ENCODE results near the gene EDARADD. TPM values are rescaled to one million over a fixed set of nuclear protein-coding genes. Genes with fewer than 3 reads are reported as not detected.
A peak's percentile ranks its signal among the peaks of the same experiment; 100 is the strongest.

EDARADD gene
- polyA plus RNA-seq, 1 donor (not counting 4 experiments of a cell fraction or from before 2014, with no cell fraction given): 12.3 TPM

DNA sequence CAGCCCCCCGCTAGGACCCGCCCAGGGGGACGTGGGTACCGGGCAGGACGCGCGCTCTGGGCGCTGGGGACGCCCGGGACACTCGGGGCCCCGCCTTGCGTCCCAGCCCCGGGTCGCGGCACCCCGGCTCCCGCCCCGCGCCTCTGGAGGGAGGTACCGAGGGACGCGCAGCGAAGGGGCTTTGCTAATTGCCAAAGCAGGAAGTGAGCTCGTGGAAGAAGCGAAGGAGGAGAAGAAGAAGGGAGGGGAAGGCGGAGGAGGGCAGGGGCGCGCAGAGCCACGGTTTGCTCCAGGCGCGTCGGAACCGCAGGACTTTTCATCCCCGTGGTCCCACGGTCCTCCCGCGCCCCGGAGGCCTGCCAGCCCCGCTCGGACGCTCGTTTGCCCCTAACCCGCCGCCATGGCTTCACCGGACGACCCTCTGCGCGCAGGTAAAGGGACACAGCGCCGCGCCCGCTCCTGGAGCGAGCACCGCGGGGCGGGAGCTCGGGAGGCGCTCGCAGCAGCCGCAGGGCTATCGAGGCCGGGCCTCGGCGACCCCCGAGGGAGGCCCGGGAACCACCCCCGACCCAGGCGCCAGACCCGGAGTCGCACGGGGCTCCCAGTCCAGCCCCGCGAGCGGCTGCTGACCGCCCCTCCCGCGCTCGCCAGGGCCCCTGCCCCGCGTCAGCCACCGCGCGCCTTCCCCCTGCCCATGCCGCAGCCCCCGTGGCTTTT is 1.3 kb downstream of the EDARADD start:
- Histone ChIP-seq H3K9me3 (ENCODE audit: control insufficient read depth, low read depth, low read length) (no peaks in the 10 kb centered on the region), H3K27me3 (ENCODE audit: control insufficient read depth, extremely low read depth, insufficient read depth, low read length) (no peaks in the 10 kb centered on the region), H3K79me2 (ENCODE audit: control insufficient read depth, insufficient read depth, low read length) (peaks cover 24% of the 10 kb centered on the region), H3K9me1 (ENCODE audit: control insufficient read depth, extremely low read depth, insufficient read depth, low read length) (no peaks in the 10 kb centered on the region), H3K4me3 (ENCODE audit: control insufficient read depth in 2 of 3, extremely low read depth in 1 of 3, insufficient read depth in 2 of 3, low read depth in 1 of 3, low read length in 3 of 3) (peak overlapping the region; percentile 81 to 92 (median 87)), H3K4me1 (ENCODE audit: control insufficient read depth, extremely low read depth, insufficient read depth, low read length) (peaks cover 17% of the 10 kb centered on the region), H4K20me1 (ENCODE audit: control insufficient read depth, extremely low read depth, insufficient read depth, low read length) (no peaks in the 10 kb centered on the region), H3K36me3 (ENCODE audit: control insufficient read depth in 2 of 2, extremely low read depth in 1 of 2, insufficient read depth in 2 of 2, low read length in 2 of 2) (no peaks in the 10 kb centered on the region), H3K4me2 (ENCODE audit: control insufficient read depth, extremely low read depth, insufficient read depth, low read depth, low read length) (peak overlapping the region; percentile 90), H3K9ac (ENCODE audit: control insufficient read depth, extremely low read depth, insufficient read depth, low read length) (peak overlapping the region; percentile 77), H3K27ac (ENCODE audit: control insufficient read depth, insufficient read depth, low read length) (peak overlapping the region; percentile 69), H2AFZ (ENCODE audit: control insufficient read depth, low read length) (peak overlapping the region; percentile 83)
- FAIRE-seq: no peak
- no peak for DNase-seq (ENCODE audit: low read depth, low spot score)
- dilution Hi-C loops (cut with MboI; ENCODE audit: extremely low pct_ligation_motif_present, low sequenced_read_pairs): no loop called here
- TF ChIP-seq EZH2 (IDR thresholded peaks at IDR 0.05; ENCODE audit: low read length): no peak
- TF ChIP-seq, protein P1, sequence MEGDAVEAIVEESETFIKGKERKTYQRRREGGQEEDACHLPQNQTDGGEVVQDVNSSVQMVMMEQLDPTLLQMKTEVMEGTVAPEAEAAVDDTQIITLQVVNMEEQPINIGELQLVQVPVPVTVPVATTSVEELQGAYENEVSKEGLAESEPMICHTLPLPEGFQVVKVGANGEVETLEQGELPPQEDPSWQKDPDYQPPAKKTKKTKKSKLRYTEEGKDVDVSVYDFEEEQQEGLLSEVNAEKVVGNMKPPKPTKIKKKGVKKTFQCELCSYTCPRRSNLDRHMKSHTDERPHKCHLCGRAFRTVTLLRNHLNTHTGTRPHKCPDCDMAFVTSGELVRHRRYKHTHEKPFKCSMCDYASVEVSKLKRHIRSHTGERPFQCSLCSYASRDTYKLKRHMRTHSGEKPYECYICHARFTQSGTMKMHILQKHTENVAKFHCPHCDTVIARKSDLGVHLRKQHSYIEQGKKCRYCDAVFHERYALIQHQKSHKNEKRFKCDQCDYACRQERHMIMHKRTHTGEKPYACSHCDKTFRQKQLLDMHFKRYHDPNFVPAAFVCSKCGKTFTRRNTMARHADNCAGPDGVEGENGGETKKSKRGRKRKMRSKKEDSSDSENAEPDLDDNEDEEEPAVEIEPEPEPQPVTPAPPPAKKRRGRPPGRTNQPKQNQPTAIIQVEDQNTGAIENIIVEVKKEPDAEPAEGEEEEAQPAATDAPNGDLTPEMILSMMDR (optimal IDR thresholded peaks at IDR 0.05 in 1 of 3, IDR thresholded peaks at IDR 0.05 in 1 of 3, conservative IDR thresholded peaks at IDR 0.05 in 1 of 3; ENCODE audit: extremely low read depth in 1 of 3, insufficient read depth in 2 of 3, low read length in 3 of 3): no peak

DNA sequence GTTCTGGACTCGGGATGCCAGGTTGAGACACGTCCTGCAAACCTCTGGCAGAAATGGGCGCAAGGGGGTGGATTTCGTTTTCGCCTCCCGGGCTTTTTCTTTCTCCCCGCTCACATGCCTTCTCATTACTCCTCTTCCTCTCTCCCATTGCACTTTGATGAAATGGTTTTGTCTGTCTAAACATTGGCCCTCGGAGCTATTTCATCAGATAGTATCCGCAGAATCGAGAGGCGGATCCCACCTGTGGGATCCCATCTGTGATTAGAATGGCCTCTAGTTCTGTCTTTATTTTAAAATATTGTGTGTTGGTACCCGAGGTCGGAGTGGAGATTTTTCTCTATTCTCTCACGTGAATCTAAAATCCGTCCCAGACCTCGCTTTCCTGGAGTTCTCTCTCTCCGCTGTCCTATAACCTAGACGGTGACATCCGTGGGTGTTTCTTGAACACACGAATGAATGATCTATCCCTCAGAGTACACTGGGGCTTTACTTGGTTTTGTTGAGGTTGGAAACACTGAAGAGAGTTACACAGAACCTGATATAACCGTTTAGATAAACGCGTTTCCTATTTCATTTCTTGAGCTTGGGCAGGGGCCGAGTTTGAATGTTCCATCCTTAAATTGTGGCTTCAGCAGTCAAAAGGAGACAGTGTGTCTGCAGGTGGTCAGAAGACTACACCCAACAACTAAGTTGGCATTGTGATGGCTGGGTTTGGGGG is 2.0 kb downstream of the EDARADD start:
- peaks cover 24% of the 10 kb centered on the region for H3K79me2 ChIP-seq (ENCODE audit: control insufficient read depth, insufficient read depth, low read length)
- peaks cover 17% of the 10 kb centered on the region for H3K4me1 ChIP-seq (ENCODE audit: control insufficient read depth, extremely low read depth, insufficient read depth, low read length)
- H3K4me3 ChIP-seq (ENCODE audit: control insufficient read depth in 2 of 3, extremely low read depth in 1 of 3, insufficient read depth in 2 of 3, low read depth in 1 of 3, low read length in 3 of 3): peak overlapping the region; percentile 81 to 92 (median 87)
- FAIRE-seq (peak; percentile 23), DNase-seq (ENCODE audit: low read depth, low spot score) (no peak)
- H3K36me3 ChIP-seq (ENCODE audit: control insufficient read depth in 2 of 2, extremely low read depth in 1 of 2, insufficient read depth in 2 of 2, low read length in 2 of 2): no peaks in the 10 kb centered on the region
- peak overlapping the region; percentile 90 for H3K4me2 ChIP-seq (ENCODE audit: control insufficient read depth, extremely low read depth, insufficient read depth, low read depth, low read length)
- TF ChIP-seq EZH2 (IDR thresholded peaks at IDR 0.05; ENCODE audit: low read length): no peak
- TF ChIP-seq, protein P1 (optimal IDR thresholded peaks at IDR 0.05 in 1 of 3, IDR thresholded peaks at IDR 0.05 in 1 of 3, conservative IDR thresholded peaks at IDR 0.05 in 1 of 3; ENCODE audit: extremely low read depth in 1 of 3, insufficient read depth in 2 of 3, low read length in 3 of 3): no peak
- H2AFZ ChIP-seq (ENCODE audit: control insufficient read depth, low read length): peak overlapping the region; percentile 83
- H3K9ac ChIP-seq (ENCODE audit: control insufficient read depth, extremely low read depth, insufficient read depth, low read length): peak overlapping the region; percentile 77
- no peaks in the 10 kb centered on the region for H3K9me3 ChIP-seq (ENCODE audit: control insufficient read depth, low read depth, low read length)
- no peaks in the 10 kb centered on the region for H3K27me3 ChIP-seq (ENCODE audit: control insufficient read depth, extremely low read depth, insufficient read depth, low read length)
- H3K27ac ChIP-seq (ENCODE audit: control insufficient read depth, insufficient read depth, low read length): peak overlapping the region; percentile 69
- no peaks in the 10 kb centered on the region for H4K20me1 ChIP-seq (ENCODE audit: control insufficient read depth, extremely low read depth, insufficient read depth, low read length)
- H3K9me1 ChIP-seq (ENCODE audit: control insufficient read depth, extremely low read depth, insufficient read depth, low read length): no peaks in the 10 kb centered on the region
- dilution Hi-C loops (cut with MboI; ENCODE audit: extremely low pct_ligation_motif_present, low sequenced_read_pairs): no loop called here

All from keratinocyte (primary cell).